IPS-18c (cell line): ENCODE measurements around the gene ZNF716.
"Not testable (repeated sequence)": the region's sequence is repeated elsewhere in the genome, so short reads cannot be mapped to it uniquely, and the experiment has no call there.

ENCODE experiments used
- H3K4me3 ChIP-seq: 2 replicates; pipeline ENCODE4 v1.7.0; 2013; ENCODE audit warnings: low read depth, mild to moderate bottlenecking, low read length, moderate library complexity; ENCODE audit not compliant: insufficient read depth
- H3K9me3 ChIP-seq: one replicate; pipeline ENCODE4 v1.6.1; 2013; ENCODE audit warnings: mild to moderate bottlenecking, low read length, moderate library complexity; ENCODE audit not compliant: control insufficient read depth, insufficient read depth

The ZNF716 gene

GRCh38 chr7:57449904-57450303 is at the start of gene ZNF716:
Gene ZNF716, plus strand, starts transcription at chr7:57450177. Its CDS starts 112 bp downstream, at chr7:57450289.
- H3K9me3 ChIP-seq = peaks cover 25% of the 10 kb centered on the region
- H3K4me3 ChIP-seq = no peak within 1 kb of the TSS

GRCh38 chr7:57400531-57401155 is 49.3 kb upstream of the ZNF716 start:
- H3K9me3 ChIP-seq = peaks cover 40% of the 10 kb centered on the region
- H3K4me3 ChIP-seq = no peak overlapping the region; the same call in 1 of the 2 replicates

- H3K9me3 ChIP-seq = peaks cover 30% of the 10 kb centered on the region
- not testable (repeated sequence) for H3K4me3 ChIP-seq
Observed at GRCh38 chr7:57403051-57403450, 46.9 kb upstream of the ZNF716 start.

- Histone ChIP-seq H3K9me3 (peaks cover 30% of the 10 kb centered on the region), H3K4me3 (no peak overlapping the region)
Observed at GRCh38 chr7:57403601-57404342, 46.2 kb upstream of the ZNF716 start.

GRCh38 chr7:57404343-57404966 is 45.5 kb upstream of the ZNF716 start:
- H3K4me3 ChIP-seq = no peak overlapping the region
- peaks cover 26% of the 10 kb centered on the region for H3K9me3 ChIP-seq

- Histone ChIP-seq H3K9me3 (peaks cover 21% of the 10 kb centered on the region), H3K4me3 (no peak overlapping the region)
Observed at GRCh38 chr7:57404967-57405421, 45.0 kb upstream of the ZNF716 start.

- Histone ChIP-seq H3K9me3 (peaks cover 12% of the 10 kb centered on the region), H3K4me3 (no peak overlapping the region)
Observed at GRCh38 chr7:57407125-57407524, 42.9 kb upstream of the ZNF716 start.

- H3K9me3 ChIP-seq = peaks cover 11% of the 10 kb centered on the region
- no peak overlapping the region for H3K4me3 ChIP-seq
Observed at GRCh38 chr7:57412168-57412567, 37.8 kb upstream of the ZNF716 start.

GRCh38 chr7:57412618-57413017 is 37.4 kb upstream of the ZNF716 start:
- H3K9me3 ChIP-seq = peaks cover 12% of the 10 kb centered on the region

GRCh38 chr7:57413529-57414398 is 36.2 kb upstream of the ZNF716 start:
- Histone ChIP-seq H3K4me3 (no peak overlapping the region), H3K9me3 (peaks cover 15% of the 10 kb centered on the region)

More at GRCh38 chr7:57412618-57413017, 37.4 kb upstream of the ZNF716 start:
- no peak overlapping the region for H3K4me3 ChIP-seq

- peaks cover 15% of the 10 kb centered on the region for H3K9me3 ChIP-seq
- H3K4me3 ChIP-seq = no peak overlapping the region
Observed at GRCh38 chr7:57414415-57414814, 35.6 kb upstream of the ZNF716 start.

- H3K9me3 ChIP-seq = peaks cover 16% of the 10 kb centered on the region
- H3K4me3 ChIP-seq = no peak overlapping the region
Observed at GRCh38 chr7:57414852-57415251, 35.1 kb upstream of the ZNF716 start.

- peaks cover 19% of the 10 kb centered on the region for H3K9me3 ChIP-seq
Observed at GRCh38 chr7:57415326-57415725, 34.7 kb upstream of the ZNF716 start.

GRCh38 chr7:57415730-57416129 is 34.2 kb upstream of the ZNF716 start:
- Histone ChIP-seq H3K4me3 (no peak overlapping the region), H3K9me3 (peaks cover 19% of the 10 kb centered on the region)

More at GRCh38 chr7:57415326-57415725, 34.7 kb upstream of the ZNF716 start:
- H3K4me3 ChIP-seq = no peak overlapping the region

- Histone ChIP-seq H3K9me3 (peaks cover 15% of the 10 kb centered on the region), H3K4me3 (no peak overlapping the region)
Observed at GRCh38 chr7:57416601-57417358, 33.2 kb upstream of the ZNF716 start.

- Histone ChIP-seq H3K4me3 (no peak overlapping the region), H3K9me3 (peaks cover 15% of the 10 kb centered on the region)
Observed at GRCh38 chr7:57417736-57418135, 32.2 kb upstream of the ZNF716 start.
